GM18505 (cell line): ENCODE results near the gene ABI3BP.

Source experiments
- ATAC-seq: cut with Tn5 transposase; IDR thresholded peaks from one replicate; pipeline ENCODE4 v1.9.1; 2021; ENCODE audit not compliant: unreplicated experiment
- POLR2A ChIP-seq: IDR thresholded peaks from 4 replicates; pipeline ENCODE4 v1.6.1; 2011; ENCODE audit warnings: borderline replicate concordance; ENCODE audit not compliant: insufficient read depth, insufficient read length; ENCODE audit errors: extremely low read depth

Gene ABI3BP

DNA sequence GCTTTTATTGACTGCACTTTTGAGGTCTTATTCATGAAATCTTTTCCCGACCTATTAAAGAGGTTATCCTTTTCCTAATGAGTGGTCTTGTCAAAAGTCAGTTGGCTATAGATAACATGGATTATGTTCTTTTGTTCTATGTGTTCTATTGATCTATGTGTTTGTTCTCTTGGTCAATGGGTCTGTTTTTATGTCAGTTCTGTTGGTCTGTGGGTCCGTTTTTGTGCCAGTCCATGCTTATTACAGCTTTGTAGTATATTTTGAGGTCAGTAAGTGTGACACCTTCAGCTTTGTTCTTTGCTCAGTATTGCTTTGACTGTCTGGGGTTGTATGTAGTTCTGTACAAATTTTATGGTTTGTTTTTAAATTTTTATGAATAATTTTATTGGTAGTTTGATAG is 276.2 kb downstream of the ABI3BP start:
- ATAC-seq: no peak
- no peak for TF ChIP-seq POLR2A

- no peak for TF ChIP-seq POLR2A
- ATAC-seq: no peak
These were observed 278.0 kb downstream of the ABI3BP start for GRCh38 chr3:100715176-100715575.

DNA sequence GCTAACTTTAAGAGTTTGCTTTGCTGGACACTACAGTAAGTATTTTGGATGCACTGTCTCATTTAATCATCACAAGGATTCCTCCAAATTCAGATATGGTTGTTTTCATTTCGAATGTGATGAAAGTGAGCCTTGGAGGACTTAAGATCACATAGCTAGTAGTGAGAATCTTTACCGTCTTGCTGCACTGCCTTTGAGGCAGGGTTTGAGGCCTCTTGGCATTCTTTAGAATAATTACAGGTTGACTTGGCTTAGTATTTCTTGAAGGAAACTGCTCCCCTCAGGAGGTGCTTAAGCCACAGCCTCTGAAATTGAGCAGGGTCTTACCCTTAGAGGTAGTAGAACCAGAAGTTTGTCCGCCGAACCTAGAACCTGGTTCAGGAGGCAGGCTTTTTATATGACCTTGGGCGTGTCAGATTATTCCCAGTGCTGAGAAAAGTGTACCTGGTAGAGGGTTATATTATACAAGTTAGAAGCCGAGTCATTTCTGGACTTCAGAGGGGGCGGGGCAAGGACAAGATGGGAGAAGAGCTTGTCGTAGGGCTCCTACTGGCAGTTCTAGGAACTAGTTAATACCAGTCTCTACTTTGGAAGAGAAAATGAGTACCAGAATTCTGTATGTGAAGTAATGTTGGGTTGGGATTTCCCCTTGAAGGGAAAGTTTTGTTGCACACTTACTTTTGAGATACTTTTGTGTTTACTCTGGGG is 282.8 kb downstream of the ABI3BP start:
- ATAC-seq: peak; percentile 44
- TF ChIP-seq POLR2A: no peak

- peak; percentile 4 for ATAC-seq
- no peak for TF ChIP-seq POLR2A
These were observed 283.4 kb downstream of the ABI3BP start for GRCh38 chr3:100709842-100710260.

DNA sequence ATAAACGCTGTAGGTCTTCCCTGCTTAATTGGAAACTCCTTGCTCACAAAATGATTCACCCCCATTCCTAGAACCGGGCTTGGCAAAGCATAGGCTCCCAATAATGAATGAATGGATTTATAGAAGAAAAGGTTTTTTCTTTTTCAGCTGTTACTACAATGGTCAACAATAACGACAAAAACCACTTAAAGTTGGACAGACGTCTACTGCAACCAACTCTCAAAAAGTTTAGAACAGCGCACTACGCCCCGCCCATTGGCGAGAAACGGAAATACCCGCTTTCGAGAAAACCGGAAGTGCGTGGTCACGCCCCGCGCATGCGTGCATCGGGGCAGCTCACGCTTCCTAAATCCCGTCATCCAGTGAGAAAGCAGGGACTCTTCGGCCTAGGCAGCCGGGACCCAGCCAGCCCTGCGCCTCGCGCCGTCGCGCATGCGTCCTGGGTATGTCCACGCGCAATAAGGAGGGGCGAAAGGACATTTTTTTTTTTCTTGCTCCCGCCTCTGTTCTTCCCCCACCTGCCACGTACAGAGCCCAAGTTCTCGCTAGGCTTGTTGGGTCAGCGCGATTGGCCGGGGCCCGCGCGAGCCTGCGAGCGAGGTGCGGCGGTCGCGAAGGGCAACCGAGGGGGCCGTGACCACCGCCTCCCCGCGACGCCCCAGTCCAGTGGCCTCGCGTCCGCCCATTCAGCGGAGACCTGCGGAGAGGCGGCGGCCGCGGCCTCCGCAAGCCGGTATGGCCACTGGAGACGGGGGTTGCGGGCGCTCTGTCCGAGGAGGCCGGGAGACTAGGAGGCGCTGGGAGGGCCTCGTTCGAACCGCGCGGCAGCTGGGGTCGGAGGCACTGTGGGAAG is 284.0 kb downstream of the ABI3BP start, which contains the start of gene TFG:
TSS of gene TFG (plus strand) at position 506 of the 853 bp plus-strand sequence. CDS start 4,192 bp downstream, outside the sequence.
- ATAC-seq: peak; percentile 94
- TF ChIP-seq POLR2A: peak; percentile 75

DNA sequence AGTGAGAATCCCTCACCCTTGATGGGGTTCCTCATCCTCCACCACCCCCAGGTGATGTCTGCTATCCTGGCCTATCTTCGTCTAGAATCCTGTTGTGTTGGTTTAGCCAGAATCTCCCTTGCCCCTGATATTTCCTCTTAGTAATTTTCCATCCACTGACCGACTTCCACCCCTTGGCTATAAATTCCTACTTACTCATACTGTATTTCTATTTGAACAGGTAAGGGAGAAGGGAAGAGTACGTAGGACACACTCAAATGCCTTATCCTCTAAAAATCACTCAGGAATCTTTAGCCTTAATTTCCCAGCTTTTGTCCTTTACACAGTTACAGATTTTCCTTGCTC is 284.6 kb downstream of the ABI3BP start:
- no peak for ATAC-seq

GRCh38 chr3:100706365-100706764 is 286.9 kb downstream of the ABI3BP start:
- ATAC-seq: no peak
- no peak for TF ChIP-seq POLR2A

More for the DNA sequence above, 284.6 kb downstream of the ABI3BP start:
- TF ChIP-seq POLR2A: no peak

DNA sequence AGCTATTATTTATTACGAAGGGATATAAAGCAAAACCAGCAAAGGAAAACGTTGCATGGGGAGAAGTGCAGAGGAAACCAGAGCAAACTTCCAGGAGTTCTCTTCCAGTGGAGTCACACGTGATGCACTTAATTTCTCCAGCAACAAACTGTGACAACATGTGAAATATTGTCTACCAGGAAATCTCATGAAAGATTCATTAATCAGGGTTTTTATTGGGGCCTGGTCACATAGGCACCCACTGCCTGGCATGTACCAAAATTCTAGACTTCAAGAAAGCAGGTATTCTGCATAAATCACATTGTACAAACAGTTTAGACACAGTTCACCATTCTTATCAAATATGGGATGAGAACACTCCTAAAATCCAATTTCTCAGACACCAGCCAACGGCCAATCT is 289.4 kb downstream of the ABI3BP start:
- no peak for TF ChIP-seq POLR2A
- no peak for ATAC-seq

DNA sequence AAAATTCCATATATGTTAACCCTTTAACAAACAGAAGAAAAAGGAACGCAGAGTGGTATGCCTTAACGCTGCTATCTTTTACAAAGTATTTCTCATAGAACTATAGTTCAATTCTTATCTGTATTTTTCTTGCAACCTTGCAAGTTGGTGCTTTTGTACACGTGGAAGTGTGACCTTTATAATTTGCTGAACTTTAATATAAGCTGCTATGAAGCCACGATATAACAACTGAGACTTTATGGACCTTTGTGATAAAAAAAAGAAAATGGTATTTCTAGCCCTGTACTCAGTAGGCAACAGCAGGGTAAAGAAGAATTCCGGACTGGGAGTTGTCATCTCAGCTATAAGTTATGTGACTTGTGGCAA is 290.3 kb downstream of the ABI3BP start:
- ATAC-seq: no peak
- no peak for TF ChIP-seq POLR2A

DNA sequence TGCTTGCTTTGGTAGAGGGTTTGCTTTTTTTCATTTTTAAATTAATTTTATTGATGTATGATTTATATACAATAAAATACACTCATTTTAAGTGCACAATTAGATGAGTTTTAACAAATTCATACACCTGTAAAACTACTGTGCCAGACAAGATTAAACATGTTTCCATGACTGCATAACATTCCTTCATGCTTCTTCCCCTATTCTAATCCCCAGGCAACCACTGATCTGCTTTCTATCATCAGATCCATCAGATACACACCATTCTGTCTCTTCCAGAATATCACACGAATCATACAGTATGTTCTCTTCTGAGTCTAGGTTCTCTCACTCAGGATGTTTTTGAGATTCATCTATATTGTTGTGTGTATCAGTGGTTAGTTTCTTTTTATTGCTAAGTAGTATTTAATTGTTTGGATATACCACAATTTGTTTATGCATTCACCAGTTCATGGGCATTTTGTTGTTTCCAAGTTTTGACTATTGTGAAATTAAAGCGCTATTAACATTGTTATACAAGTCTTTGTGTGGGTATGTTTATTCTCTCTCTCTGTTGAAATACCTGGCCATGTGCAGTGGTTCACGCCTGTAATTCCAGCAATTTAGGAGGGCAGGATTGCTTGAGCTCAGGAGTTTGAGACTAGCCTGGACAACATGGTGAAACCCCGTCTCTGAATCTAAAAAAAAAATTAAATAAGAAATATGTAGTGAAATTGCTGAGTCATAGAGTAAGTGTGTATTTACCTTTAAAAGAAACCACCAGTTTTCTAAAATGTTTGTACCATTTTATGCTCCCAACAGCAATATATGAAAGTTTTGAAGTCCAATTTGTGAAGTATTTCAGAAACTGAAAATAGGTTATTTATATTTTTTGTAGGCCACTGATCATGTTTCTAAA is 290.9 kb downstream of the ABI3BP start:
- no peak for TF ChIP-seq POLR2A
- ATAC-seq: no peak

- ATAC-seq: no peak
These were observed 292.5 kb downstream of the ABI3BP start for GRCh38 chr3:100700708-100701107.

More at GRCh38 chr3:100700708-100701107, 292.5 kb downstream of the ABI3BP start:
- TF ChIP-seq POLR2A: no peak
